OCI-LY1 (cell line): Measurements from ENCODE around the gene KCNH4.

Experiments
- H2AFZ ChIP-seq: fragments of 200-600 bp; sonication (generic), shearing (Covaris generic); 2 replicates; pipeline ENCODE4 v1.6.0; 2014; ENCODE audit warnings: antibody characterized with exemption, mild to moderate bottlenecking, low read length
- H3F3A ChIP-seq: fragments of 200-600 bp; sonication (generic), shearing (Covaris generic); 2 replicates; pipeline ENCODE4 v1.6.0; 2014; ENCODE audit warnings: mild to moderate bottlenecking, antibody characterized with exemption, low read length, moderate library complexity; ENCODE audit not compliant: insufficient read depth
- H3K27ac ChIP-seq: fragments of 200-600 bp; sonication (generic); 2 replicates; pipeline ENCODE4 v1.5.1; 2014; ENCODE audit warnings: low read length, mixed run types, mild to moderate bottlenecking, low read depth; ENCODE audit not compliant: poor library complexity, severe bottlenecking
- H3K27me3 ChIP-seq: fragments of 200-600 bp; sonication (generic); 2 replicates; pipeline ENCODE4 v1.6.0; 2014; ENCODE audit warnings: antibody characterized with exemption, mild to moderate bottlenecking, low read length, moderate library complexity; ENCODE audit not compliant: insufficient read depth
- H3K36me3 ChIP-seq: fragments of 200-600 bp; sonication (generic); 2 replicates; pipeline ENCODE4 v1.6.1; 2014; ENCODE audit warnings: mild to moderate bottlenecking, antibody characterized with exemption, low read length, moderate library complexity, mixed read lengths; ENCODE audit not compliant: insufficient read depth
- H3K4me1 ChIP-seq: fragments of 200-600 bp; sonication (generic); 2 replicates; pipeline ENCODE4 v1.5.1; 2014; ENCODE audit warnings: mild to moderate bottlenecking, low read length, moderate library complexity; ENCODE audit not compliant: insufficient read depth, severe bottlenecking
- H3K4me2 ChIP-seq: fragments of 200-600 bp; sonication (generic), shearing (Covaris generic); 2 replicates; pipeline ENCODE4 v1.6.1; 2014; ENCODE audit warnings: low read length
- H3K4me3 ChIP-seq: fragments of 200-600 bp; sonication (generic); 2 replicates; pipeline ENCODE4 v1.5.1; 2014; ENCODE audit warnings: low read length, low read depth, mild to moderate bottlenecking, mixed read lengths; ENCODE audit not compliant: poor library complexity, severe bottlenecking
- H3K79me2 ChIP-seq: fragments of 200-600 bp; shearing (Covaris generic); 2 replicates; pipeline ENCODE4 v1.6.1; 2016; ENCODE audit warnings: mixed run types, low read length, mixed read lengths; ENCODE audit not compliant: insufficient read depth
- H3K9ac ChIP-seq: fragments of 200-600 bp; sonication (generic), shearing (Covaris generic); 2 replicates; pipeline ENCODE4 v1.6.1; 2014; ENCODE audit warnings: mild to moderate bottlenecking, low read length, mixed read lengths
- H3K9me2 ChIP-seq: fragments of 200-600 bp; sonication (generic), shearing (Covaris generic); 2 replicates; pipeline ENCODE4 v1.6.1; 2014; ENCODE audit warnings: low read depth, mild to moderate bottlenecking, low read length, mixed read lengths
- H3K9me3 ChIP-seq: fragments of 200-600 bp; shearing (Covaris generic); 2 replicates; pipeline ENCODE4 v1.6.1; 2014; ENCODE audit warnings: low read length, mixed read lengths
- H4K20me1 ChIP-seq: fragments of 200-600 bp; sonication (generic), shearing (Covaris generic); 2 replicates; pipeline ENCODE4 v1.6.0; 2016; ENCODE audit warnings: mild to moderate bottlenecking, low read length; ENCODE audit not compliant: insufficient read depth
- EZH2 ChIP-seq: fragments of 200-600 bp; sonication (generic), shearing (Covaris generic); IDR thresholded peaks from 2 replicates; pipeline ENCODE4 v1.8.0; 2017; ENCODE audit warnings: borderline replicate concordance, mixed run types, mild to moderate bottlenecking, antibody characterized with exemption, low read length, moderate library complexity, mixed read lengths
- TF ChIP-seq, protein P1 (sequence below): fragments of 200-600 bp; sonication (generic), shearing (Covaris generic); IDR thresholded peaks from 2 replicates; pipeline ENCODE4 v1.5.1; 2017; ENCODE audit warnings: mild to moderate bottlenecking, antibody characterized with exemption, low read length, moderate library complexity, mixed read lengths

The KCNH4 gene

DNA sequence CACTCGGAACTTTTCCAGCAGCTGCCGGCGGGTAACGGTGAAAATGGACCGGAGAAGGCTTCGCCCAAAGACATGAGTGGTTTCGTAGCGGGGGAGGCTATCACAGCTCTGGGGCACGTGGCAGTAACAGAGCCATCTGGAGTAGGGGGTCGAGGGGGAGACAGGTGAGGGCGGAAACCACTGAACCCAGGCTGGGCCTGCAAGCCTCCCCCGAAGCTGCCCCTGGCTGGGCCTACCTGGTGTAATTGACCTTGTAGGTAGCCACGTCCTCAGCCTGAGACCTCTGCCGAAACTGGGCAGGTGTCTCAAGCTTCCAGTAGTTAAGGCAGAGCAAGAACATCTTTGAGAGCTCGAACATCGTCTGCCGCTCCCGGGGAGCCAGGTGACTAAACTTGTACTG is 61.6 kb downstream of the KCNH4 start:
- peaks cover 30% of the 10 kb centered on the region for H3K36me3 ChIP-seq
- peak overlapping the region; percentile 93; the same call in 1 of the 2 replicates for H3K9ac ChIP-seq
- H4K20me1 ChIP-seq, result no peaks in the 10 kb centered on the region
- no peaks in the 10 kb centered on the region for H3F3A ChIP-seq
- peak overlapping the region; percentile 99 for H3K4me2 ChIP-seq
- H3K79me2 ChIP-seq, result no peaks in the 10 kb centered on the region
- no peaks in the 10 kb centered on the region for H3K27me3 ChIP-seq
- no peaks in the 10 kb centered on the region for H3K9me2 ChIP-seq
- H3K4me1 ChIP-seq, result peaks cover 47% of the 10 kb centered on the region
- H3K9me3 ChIP-seq, result no peaks in the 10 kb centered on the region
- no peak overlapping the region for H2AFZ ChIP-seq
- TF ChIP-seq, protein P1, sequence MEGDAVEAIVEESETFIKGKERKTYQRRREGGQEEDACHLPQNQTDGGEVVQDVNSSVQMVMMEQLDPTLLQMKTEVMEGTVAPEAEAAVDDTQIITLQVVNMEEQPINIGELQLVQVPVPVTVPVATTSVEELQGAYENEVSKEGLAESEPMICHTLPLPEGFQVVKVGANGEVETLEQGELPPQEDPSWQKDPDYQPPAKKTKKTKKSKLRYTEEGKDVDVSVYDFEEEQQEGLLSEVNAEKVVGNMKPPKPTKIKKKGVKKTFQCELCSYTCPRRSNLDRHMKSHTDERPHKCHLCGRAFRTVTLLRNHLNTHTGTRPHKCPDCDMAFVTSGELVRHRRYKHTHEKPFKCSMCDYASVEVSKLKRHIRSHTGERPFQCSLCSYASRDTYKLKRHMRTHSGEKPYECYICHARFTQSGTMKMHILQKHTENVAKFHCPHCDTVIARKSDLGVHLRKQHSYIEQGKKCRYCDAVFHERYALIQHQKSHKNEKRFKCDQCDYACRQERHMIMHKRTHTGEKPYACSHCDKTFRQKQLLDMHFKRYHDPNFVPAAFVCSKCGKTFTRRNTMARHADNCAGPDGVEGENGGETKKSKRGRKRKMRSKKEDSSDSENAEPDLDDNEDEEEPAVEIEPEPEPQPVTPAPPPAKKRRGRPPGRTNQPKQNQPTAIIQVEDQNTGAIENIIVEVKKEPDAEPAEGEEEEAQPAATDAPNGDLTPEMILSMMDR, result no peak
- TF ChIP-seq EZH2, result no peak
- H3K27ac ChIP-seq, result peak overlapping the region; percentile 64
- peak overlapping the region; percentile 83 for H3K4me3 ChIP-seq

DNA sequence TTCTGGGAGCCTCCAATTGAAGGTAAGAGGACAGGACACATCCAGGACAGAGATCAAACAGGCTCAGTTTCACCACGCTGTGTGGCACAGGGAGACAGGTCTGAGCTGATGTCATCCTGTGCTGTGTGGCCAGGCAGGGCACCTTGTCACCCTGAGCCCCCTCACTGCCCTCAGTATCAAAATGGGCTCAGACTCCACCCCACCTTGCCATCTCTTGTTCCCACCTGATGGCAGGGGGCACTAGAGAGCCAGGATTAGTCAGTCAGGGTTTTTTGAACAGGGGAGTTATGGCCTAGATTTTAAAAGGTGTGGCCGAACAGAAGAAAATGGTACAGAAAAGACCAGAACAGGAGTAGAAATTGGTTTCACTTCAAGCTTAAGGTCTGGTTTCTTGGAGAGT is 62.4 kb downstream of the KCNH4 start:
- H3K9me2 ChIP-seq, result no peaks in the 10 kb centered on the region
- peaks cover 33% of the 10 kb centered on the region; the same call in 1 of the 2 replicates for H3K36me3 ChIP-seq
- no peak overlapping the region; the same call in 1 of the 2 replicates for H3K4me2 ChIP-seq
- no peak overlapping the region for H2AFZ ChIP-seq
- no peak overlapping the region for H3K27ac ChIP-seq
- H3K79me2 ChIP-seq, result no peaks in the 10 kb centered on the region
- H3F3A ChIP-seq, result no peaks in the 10 kb centered on the region
- H3K9me3 ChIP-seq, result no peaks in the 10 kb centered on the region
- H3K9ac ChIP-seq, result no peak overlapping the region; the same call in 1 of the 2 replicates
- peaks cover 47% of the 10 kb centered on the region for H3K4me1 ChIP-seq
- H4K20me1 ChIP-seq, result no peaks in the 10 kb centered on the region
- no peaks in the 10 kb centered on the region for H3K27me3 ChIP-seq
- no peak overlapping the region for H3K4me3 ChIP-seq
- TF ChIP-seq EZH2, result no peak
- TF ChIP-seq, protein P1, result peak; percentile 85

DNA sequence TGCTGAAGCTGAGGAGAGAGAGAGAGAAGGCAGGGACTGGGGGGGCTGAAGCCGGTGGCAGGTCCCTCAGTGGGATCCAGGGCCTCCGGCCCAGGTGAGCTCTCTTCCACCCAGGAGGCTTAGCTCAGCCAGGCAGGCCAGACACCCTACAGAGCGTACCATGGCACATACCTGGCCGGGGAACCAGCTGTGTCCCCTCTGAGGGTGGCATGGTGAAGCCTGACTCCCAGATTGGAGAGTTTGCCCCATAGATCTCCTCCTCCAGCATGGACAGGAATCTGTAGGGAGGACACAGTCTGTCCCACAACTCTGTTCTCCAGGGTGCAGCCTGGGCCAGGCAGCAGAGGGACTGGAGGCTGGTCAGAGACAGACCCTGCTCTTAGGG is 62.8 kb downstream of the KCNH4 start:
- peaks cover 50% of the 10 kb centered on the region for H3K4me1 ChIP-seq
- no peak overlapping the region for H3K9ac ChIP-seq
- H3K9me3 ChIP-seq, result no peaks in the 10 kb centered on the region
- no peak overlapping the region for H2AFZ ChIP-seq
- H3K4me2 ChIP-seq, result no peak overlapping the region
- H3K27me3 ChIP-seq, result no peaks in the 10 kb centered on the region
- no peak overlapping the region for H3K4me3 ChIP-seq
- H3K9me2 ChIP-seq, result no peaks in the 10 kb centered on the region
- TF ChIP-seq, protein P1, result no peak
- TF ChIP-seq EZH2, result no peak
- no peaks in the 10 kb centered on the region for H3F3A ChIP-seq
- peaks cover 37% of the 10 kb centered on the region; the same call in 1 of the 2 replicates for H3K36me3 ChIP-seq
- H3K27ac ChIP-seq, result no peak overlapping the region
- no peaks in the 10 kb centered on the region for H3K79me2 ChIP-seq
- H4K20me1 ChIP-seq, result no peaks in the 10 kb centered on the region
